CD4-positive, alpha-beta T cell treated with Interleukin-4 for 4 hours (primary cell): Measurements from ENCODE around the gene FAM170B.

Source experiments
- DNase-seq: peaks from one replicate; pipeline ENCODE4 v3.0.0-alpha.2; 2020

FAM170B gene

GRCh38 chr10:49096890-49097445 lies 36.9 kb downstream of the FAM170B start:
- no peak for DNase-seq

GRCh38 chr10:49094646-49095045 lies 39.2 kb downstream of the FAM170B start:
- DNase-seq: no peak

DNA sequence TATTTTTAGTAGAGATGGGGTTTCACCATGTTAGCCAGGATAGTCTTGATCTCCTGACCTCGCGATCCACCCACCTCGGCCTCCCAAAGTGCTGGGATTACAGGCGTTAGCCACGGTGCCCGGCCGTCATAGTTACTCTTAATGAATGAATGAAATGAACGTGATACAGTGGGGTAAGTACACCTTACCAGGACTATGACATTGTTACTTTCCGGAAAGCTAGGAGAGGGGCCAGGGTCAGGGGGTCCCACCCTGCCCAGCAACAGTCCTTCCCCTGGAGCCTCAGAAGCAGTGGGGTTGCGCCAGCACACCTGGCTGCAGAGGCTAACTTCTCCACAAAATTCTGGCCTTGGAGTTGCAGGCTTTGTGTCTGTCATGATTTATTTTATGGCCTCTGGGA lies 39.9 kb downstream of the FAM170B start:
- no peak for DNase-seq

DNA sequence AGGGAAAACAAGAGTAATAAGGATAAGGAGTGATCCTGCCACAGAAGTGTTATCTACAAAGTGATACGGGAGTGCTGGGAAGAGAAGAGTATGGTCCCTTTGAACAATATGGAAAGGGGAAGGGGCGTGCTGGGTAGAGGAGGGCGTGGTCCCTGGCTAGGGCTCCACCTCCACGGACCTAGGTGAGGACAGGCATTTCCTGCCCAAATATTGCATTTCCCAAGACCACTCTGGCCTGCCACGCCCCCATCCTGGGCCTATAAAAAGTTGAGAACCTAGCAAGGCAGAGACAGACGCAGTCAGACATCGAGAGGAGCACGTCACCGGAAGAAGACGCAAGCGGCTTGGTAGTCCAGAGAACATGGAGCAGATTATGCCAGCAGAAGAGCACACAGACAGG lies 41.3 kb downstream of the FAM170B start:
- no peak for DNase-seq

- DNase-seq: no peak
Observed at GRCh38 chr10:49091450-49092210, 42.2 kb downstream of the FAM170B start.

DNA sequence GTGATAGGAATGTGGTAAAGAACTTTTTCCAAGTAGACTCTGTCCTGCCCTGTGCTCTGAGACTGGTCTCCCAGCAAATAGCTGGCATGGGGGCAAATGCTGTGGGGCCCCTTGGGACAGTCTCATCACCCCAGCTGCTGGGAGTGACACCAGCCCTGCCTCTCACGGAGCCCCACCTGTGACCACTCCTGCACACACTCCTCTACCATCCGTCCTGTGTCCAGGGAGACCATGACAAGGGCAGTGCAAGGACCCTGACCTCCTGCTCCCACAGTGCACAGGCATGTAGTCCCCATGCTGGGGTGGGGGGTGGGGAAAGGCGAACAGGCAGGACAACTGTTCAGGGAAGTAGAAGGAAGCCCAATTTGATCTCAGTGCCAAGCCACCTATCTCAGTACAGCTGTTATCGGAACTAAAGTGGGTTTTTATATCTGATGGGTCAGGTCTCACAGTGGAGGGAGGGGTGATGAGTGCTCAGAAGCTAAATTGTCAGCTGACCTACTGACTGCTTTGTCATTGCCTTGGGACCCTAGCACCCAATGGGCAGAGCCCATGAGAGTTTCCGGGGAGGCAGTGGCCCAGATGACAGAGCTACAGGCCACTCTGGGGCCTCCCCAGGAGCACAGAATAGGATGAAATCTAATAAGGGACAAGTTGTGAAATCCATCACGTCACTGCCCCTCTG lies 43.0 kb downstream of the FAM170B start:
- DNase-seq: no peak

GRCh38 chr10:49090189-49090575 lies 43.6 kb downstream of the FAM170B start:
- no peak for DNase-seq

- DNase-seq: no peak
Observed at GRCh38 chr10:49089557-49090188, 44.1 kb downstream of the FAM170B start.

GRCh38 chr10:49089152-49089551 lies 44.7 kb downstream of the FAM170B start:
- DNase-seq: no peak

GRCh38 chr10:49086889-49087288 lies 46.9 kb downstream of the FAM170B start:
- DNase-seq: no peak

DNA sequence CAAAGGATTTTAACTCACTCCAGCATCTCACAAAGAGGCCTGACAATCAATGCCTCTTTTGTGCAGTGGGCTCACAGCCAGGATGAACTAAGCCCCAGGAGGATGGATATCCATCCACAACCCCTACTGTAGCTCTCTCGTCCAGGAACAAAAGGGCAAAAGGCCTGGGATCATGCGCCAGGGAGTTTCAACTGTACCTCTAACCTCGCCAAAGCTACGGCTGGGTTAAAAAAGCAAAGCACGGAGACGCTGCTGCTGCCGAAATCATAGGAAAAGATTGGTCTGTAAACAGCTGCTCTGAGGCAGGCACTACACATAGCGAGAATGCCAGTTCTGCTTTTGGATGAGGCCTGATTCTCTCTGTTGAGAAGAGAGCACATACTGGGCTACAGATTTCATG lies 50.6 kb downstream of the FAM170B start:
- DNase-seq: no peak

- no peak for DNase-seq
Observed at GRCh38 chr10:49082766-49083165, 51.1 kb downstream of the FAM170B start.

DNA sequence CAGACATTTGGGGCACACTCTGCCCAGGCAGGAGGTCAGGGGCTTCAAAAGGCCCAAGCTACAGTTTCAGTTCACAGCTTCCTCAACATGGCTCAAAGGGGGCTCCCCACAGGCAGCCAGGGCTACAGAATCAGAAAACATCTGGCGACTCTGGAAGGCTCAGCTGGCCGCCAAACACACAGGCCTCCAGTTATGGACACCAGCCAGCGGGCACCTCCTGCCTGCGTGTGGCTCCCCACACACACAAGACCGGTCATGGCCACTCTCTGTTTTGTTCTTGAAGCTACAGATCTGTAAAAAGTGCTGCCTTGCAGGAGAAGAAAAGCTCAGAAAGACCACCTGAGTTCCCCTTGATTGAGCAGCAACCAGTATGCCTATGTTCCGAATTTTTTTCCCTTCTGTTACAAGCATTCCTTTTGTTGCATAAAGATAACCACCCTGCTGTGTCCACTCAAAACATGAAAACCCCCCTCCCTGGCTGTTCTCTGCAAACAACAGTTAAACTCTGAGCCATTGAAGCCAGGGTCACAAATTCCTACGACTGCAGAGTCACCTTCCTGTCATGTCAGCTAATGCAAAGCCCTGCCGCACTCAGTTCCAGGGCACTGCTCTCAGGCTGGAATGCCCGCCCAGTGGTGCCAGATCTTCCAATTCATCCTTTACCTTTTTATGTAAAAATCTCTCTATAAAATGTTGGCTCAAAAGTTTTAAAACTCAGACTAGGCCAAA lies 52.1 kb downstream of the FAM170B start:
- DNase-seq: no peak
